HCT116 (cell line): Measurements from ENCODE around the gene ZNF423. TPM values are rescaled to one million over a fixed set of nuclear protein-coding genes. Genes with fewer than 3 reads are reported as not detected.

Experiments used
- ATAC-seq: fragments of 200-7000 bp; cut with Tn5 transposase; 2 replicates; pipeline ENCODE4 v1.9.1; 2020; ENCODE audit warnings: mild to moderate bottlenecking, moderate library complexity
- BruUV-seq: library from RNA; stranded (reverse); fragments of 400-500 nt; replicated peaks from 2 replicates; lab custom pipeline; 2021; lab: Mats Ljungman, UMichigan
- CTCF ChIA-PET: fragments of 300-600 bp; sonication (Branson Sonifier 250); formaldehyde crosslinking; loops from one replicate; lab custom pipeline; 2021; ENCODE audit warnings: antibody characterized with exemption; lab: Charles Lee
- POLR2A ChIA-PET: fragments of 300-600, 350-600 bp; sonication (Branson Sonifier 250); formaldehyde crosslinking; loops from one replicate; lab custom pipeline; 2021; ENCODE audit warnings: antibody characterized with exemption; lab: Charles Lee
- RAD21 ChIA-PET, 2 experiments: fragments of 300-600 bp; sonication (Branson Sonifier 250); formaldehyde crosslinking; loops; one replicate each; lab custom pipeline; 2023; ENCODE audit warnings: low total read pairs in 2 of 2; ENCODE audit not compliant: uncharacterized antibody in 2 of 2, unreplicated experiment in 2 of 2, low non-redundant PET in 1 of 2; lab: Charles Lee
- DNase-seq: peaks from one replicate; pipeline ENCODE4 v3.0.0-alpha.2; 2010; ENCODE audit warnings: low read depth, low spot score
- H2AFZ ChIP-seq: fragments of 200-600 bp; shearing (Covaris generic), sonication (generic); 2 replicates; pipeline ENCODE4 v1.6.1; 2017; ENCODE audit warnings: low read depth, mixed run types, mixed read lengths, antibody characterized with exemption, low read length; ENCODE audit not compliant: poor library complexity, severe bottlenecking
- H3K27ac ChIP-seq: 2 replicates; pipeline ENCODE4 v1.5.1; 2012; ENCODE audit warnings: low read depth, low read length
- H3K27me3 ChIP-seq: fragments of 200-600 bp; sonication (generic); 2 replicates; pipeline ENCODE4 v1.6.1; 2016; ENCODE audit warnings: mixed run types, low read length, mixed read lengths; ENCODE audit not compliant: insufficient read depth
- H3K36me3 ChIP-seq, 2 experiments: fragments of 200-500 bp in 1 of 2; fragments of 200-600 bp in 1 of 2; sonication (Bioruptor generic) in 1 of 2; sonication (generic) in 1 of 2; 2 replicates each; pipeline versions ENCODE4 v1.5.1 to v1.6.1; 2014 to 2016; ENCODE audit warnings: low read length in 2 of 2, inconsistent platforms in 1 of 2, mixed read lengths in 1 of 2, mixed run types in 1 of 2; ENCODE audit not compliant: insufficient read depth in 2 of 2, control insufficient read depth in 1 of 2
- H3K4me1 ChIP-seq, 2 experiments: fragments of 200-600 bp in 1 of 2; sonication (generic) in 1 of 2; 2 replicates each; pipeline versions ENCODE4 v1.5.1 to v1.6.1; 2012 to 2017; ENCODE audit warnings: low read length in 2 of 2, inconsistent platforms in 1 of 2, mild to moderate bottlenecking in 1 of 2, mixed read lengths in 1 of 2, mixed run types in 1 of 2, moderate library complexity in 1 of 2; ENCODE audit not compliant: insufficient read depth in 2 of 2, control insufficient read depth in 1 of 2
- H3K4me2 ChIP-seq: fragments of 200-600 bp; sonication (generic); 2 replicates; pipeline ENCODE4 v1.6.1; 2017; ENCODE audit warnings: mixed run types, low read length, mixed read lengths
- H3K4me3 ChIP-seq, 2 experiments: fragments of 200-600 bp in 1 of 2; sonication (generic) in 1 of 2; replicated peaks in 1 of 2; 2 replicates each; pipeline ENCODE4 v1.5.1; 2011 to 2016; ENCODE audit warnings: low read length in 2 of 2, control low read depth in 1 of 2, low read depth in 1 of 2, mild to moderate bottlenecking in 1 of 2, mixed read lengths in 1 of 2, mixed run types in 1 of 2
- H3K79me2 ChIP-seq: fragments of 200-600 bp; sonication (generic); 2 replicates; pipeline ENCODE4 v1.6.1; 2017; ENCODE audit warnings: mild to moderate bottlenecking, mixed run types, low read length, moderate library complexity, mixed read lengths; ENCODE audit not compliant: insufficient read depth
- H3K9ac ChIP-seq: fragments of 200-600 bp; sonication (generic); 2 replicates; pipeline ENCODE4 v1.6.1; 2016; ENCODE audit warnings: low read length, mixed read lengths
- H3K9me2 ChIP-seq: fragments of 200-600 bp; sonication (generic), shearing (Covaris generic); 2 replicates; pipeline ENCODE4 v1.6.1; 2017; ENCODE audit warnings: mixed run types, mild to moderate bottlenecking, moderate library complexity; ENCODE audit not compliant: insufficient read depth
- H3K9me3 ChIP-seq, 2 experiments: fragments of 200-500 bp in 1 of 2; fragments of 200-600 bp in 1 of 2; sonication (Bioruptor generic) in 1 of 2; sonication (generic) in 1 of 2; 2 replicates each; pipeline ENCODE4 v1.6.1; 2014 to 2017; ENCODE audit warnings: low read length in 2 of 2, mixed read lengths in 2 of 2, inconsistent platforms in 1 of 2, low read depth in 1 of 2, mild to moderate bottlenecking in 1 of 2, mixed run types in 1 of 2, moderate library complexity in 1 of 2; ENCODE audit not compliant: control insufficient read depth in 1 of 2, insufficient read depth in 1 of 2
- H4K20me1 ChIP-seq: fragments of 200-600 bp; sonication (generic), shearing (Covaris generic); 2 replicates; pipeline ENCODE4 v1.6.1; 2017; ENCODE audit warnings: mixed run types, mild to moderate bottlenecking, moderate library complexity; ENCODE audit not compliant: insufficient read depth
- EGR1 ChIP-seq: IDR thresholded peaks from 2 replicates; pipeline ENCODE4 v1.6.1; 2012; ENCODE audit warnings: low read depth
- JUND ChIP-seq: IDR thresholded peaks from 2 replicates; pipeline ENCODE4 v1.6.1; 2012
- REST ChIP-seq: IDR thresholded peaks from 2 replicates; pipeline ENCODE4 v1.6.1; 2012; ENCODE audit warnings: low read depth
- SIN3A ChIP-seq: IDR thresholded peaks from 2 replicates; pipeline ENCODE4 v1.6.1; 2012; ENCODE audit warnings: low read depth
- ZFX ChIP-seq: fragments of 450-650 bp; IDR thresholded peaks from 2 replicates; pipeline ENCODE4 v1.6.1; 2017
- ZNF274 ChIP-seq: fragments of 200-500 bp; sonication (Bioruptor generic); IDR thresholded peaks from 2 replicates; pipeline ENCODE4 v1.6.1; 2014; ENCODE audit warnings: mild to moderate bottlenecking, low read depth, low read length, inconsistent platforms
- intact Hi-C: fragments of 100-400 bp; cut with micrococcal nuclease; formaldehyde crosslinking; loops from 2 replicates; pipeline ENCODE4 v1.10.0; 2022
- total RNA-seq: library from RNA; stranded (reverse); gene quantifications from one replicate; pipeline ENCODE4 v1.2.1, GENCODE V29; 2021; ENCODE audit not compliant: unreplicated experiment

The ZNF423 gene
- total RNA-seq, 1 experiment from 2014 or later, result 0.22 TPM

GRCh38 chr16:49744244-49745220, 111.4 kb downstream of the ZNF423 start:
- no peak for ATAC-seq
- H3K27me3 ChIP-seq, result peaks cover 8% of the 10 kb centered on the region; the same call in 1 of the 2 replicates
- no peaks in the 10 kb centered on the region for H3K36me3 ChIP-seq
- no peaks in the 10 kb centered on the region for H3K9me2 ChIP-seq
- TF ChIP-seq SIN3A (no peak), JUND (no peak), EGR1 (no peak), REST (no peak), ZNF274 (no peak), ZFX (no peak)
- ChIA-PET CTCF (no interaction called here), RAD21 (no interaction called here), POLR2A (no interaction called here)
- no peaks in the 10 kb centered on the region; the same call in 1 of the 2 replicates for H4K20me1 ChIP-seq
- H3K79me2 ChIP-seq, result no peaks in the 10 kb centered on the region
- H3K4me3 ChIP-seq, result no peak overlapping the region
- H3K4me1 ChIP-seq, result peaks cover 7% of the 10 kb centered on the region in 2 experiments
- no TSS peak for BruUV-seq
- no peak overlapping the region for H2AFZ ChIP-seq
- DNase-seq, result no peak
- no peak overlapping the region for H3K9ac ChIP-seq
- no peak overlapping the region for H3K4me2 ChIP-seq
- intact Hi-C loops, result no loop called here
- H3K27ac ChIP-seq, result no peak overlapping the region
- H3K9me3 ChIP-seq, result no peaks in the 10 kb centered on the region
